HAP-1 (cell line): ENCODE results near the gene MAGEF1.

Experiments
- DNase-seq, 2 experiments: peaks; one replicate each; pipeline ENCODE4 v3.0.0-alpha.2; 2016 to 2020; ENCODE audit warnings: low spot score in 2 of 2
- H3K27me3 ChIP-seq: fragments of 250-450 bp; sonication (Bioruptor Pico); 2 replicates; pipeline ENCODE4 v1.5.1; 2020; ENCODE audit warnings: low read depth, mild to moderate bottlenecking, moderate library complexity
- H3K36me3 ChIP-seq: fragments of 250-450 bp; sonication (Bioruptor Pico); replicated peaks from 2 replicates; pipeline ENCODE4 v1.5.1; 2020; ENCODE audit warnings: mild to moderate bottlenecking
- H3K4me1 ChIP-seq: fragments of 250-450 bp; sonication (Bioruptor Pico); 2 replicates; pipeline ENCODE4 v1.5.1; 2020; ENCODE audit warnings: mild to moderate bottlenecking
- H3K4me3 ChIP-seq: fragments of 250-450 bp; sonication (Bioruptor Pico); 2 replicates; pipeline ENCODE4 v1.5.1; 2020; ENCODE audit warnings: mild to moderate bottlenecking, moderate library complexity
- H3K9me3 ChIP-seq: fragments of 250-450 bp; sonication (Bioruptor Pico); 2 replicates; pipeline ENCODE4 v1.5.1; 2020; ENCODE audit warnings: mild to moderate bottlenecking, moderate library complexity
- in situ Hi-C: fragments of 300-500 bp; cut with MboI; formaldehyde crosslinking; loops from 3 replicates; pipeline ENCODE4 v1.14.3; 2020; ENCODE audit warnings: low sequenced_read_pairs, inconsistent platforms, mixed read lengths

The MAGEF1 gene

GRCh38 chr3:184749168-184749744 is 37.4 kb upstream of the MAGEF1 start:
- in situ Hi-C loops, result no loop called here

GRCh38 chr3:184748219-184749135 is 36.6 kb upstream of the MAGEF1 start:
- Histone ChIP-seq H3K4me3 (no peak overlapping the region), H3K9me3 (no peaks in the 10 kb centered on the region), H3K36me3 (no peaks in the 10 kb centered on the region), H3K4me1 (no peaks in the 10 kb centered on the region), H3K27me3 (0 out of 2 replicates have a peak, but pooled peaks cover 4% of the 10 kb centered on the region)
- no peak for DNase-seq
- in situ Hi-C loops, result no loop called here

More at GRCh38 chr3:184749168-184749744, 37.4 kb upstream of the MAGEF1 start:
- H3K9me3 ChIP-seq, result no peaks in the 10 kb centered on the region
- no peaks in the 10 kb centered on the region for H3K4me1 ChIP-seq
- H3K27me3 ChIP-seq, result 0 out of 2 replicates have a peak, but pooled peaks cover 4% of the 10 kb centered on the region
- no peaks in the 10 kb centered on the region for H3K36me3 ChIP-seq
- no peak overlapping the region for H3K4me3 ChIP-seq
- no peak for DNase-seq

- in situ Hi-C loops, result no loop called here
These were observed 34.6 kb upstream of the MAGEF1 start for GRCh38 chr3:184746131-184747120.

GRCh38 chr3:184745526-184745925 is 33.7 kb upstream of the MAGEF1 start:
- Histone ChIP-seq H3K4me1 (no peaks in the 10 kb centered on the region), H3K27me3 (0 out of 2 replicates have a peak, but pooled peaks cover 4% of the 10 kb centered on the region), H3K9me3 (no peaks in the 10 kb centered on the region), H3K36me3 (no peaks in the 10 kb centered on the region), H3K4me3 (no peak overlapping the region)
- in situ Hi-C loops, result no loop called here
- DNase-seq, result no peak

More at GRCh38 chr3:184746131-184747120, 34.6 kb upstream of the MAGEF1 start:
- 0 out of 2 replicates have a peak, but pooled peaks cover 4% of the 10 kb centered on the region for H3K27me3 ChIP-seq
- no peak overlapping the region for H3K4me3 ChIP-seq
- H3K9me3 ChIP-seq, result no peaks in the 10 kb centered on the region
- no peaks in the 10 kb centered on the region for H3K36me3 ChIP-seq
- no peak for DNase-seq
- no peaks in the 10 kb centered on the region for H3K4me1 ChIP-seq

GRCh38 chr3:184743248-184743647 is 31.4 kb upstream of the MAGEF1 start:
- no peak for DNase-seq
- Histone ChIP-seq H3K27me3 (no peaks in the 10 kb centered on the region), H3K36me3 (no peaks in the 10 kb centered on the region), H3K4me3 (no peak overlapping the region), H3K4me1 (no peaks in the 10 kb centered on the region), H3K9me3 (no peaks in the 10 kb centered on the region)
- in situ Hi-C loops, result no loop called here

GRCh38 chr3:184742676-184743135 is 30.8 kb upstream of the MAGEF1 start:
- in situ Hi-C loops, result no loop called here
- no peak for DNase-seq
- Histone ChIP-seq H3K4me1 (no peaks in the 10 kb centered on the region), H3K4me3 (no peak overlapping the region), H3K36me3 (no peaks in the 10 kb centered on the region), H3K9me3 (no peaks in the 10 kb centered on the region), H3K27me3 (no peaks in the 10 kb centered on the region)

- H3K27me3 ChIP-seq, result no peaks in the 10 kb centered on the region
- H3K4me1 ChIP-seq, result no peaks in the 10 kb centered on the region
- in situ Hi-C loops, result no loop called here
- DNase-seq, result no peak
- H3K9me3 ChIP-seq, result no peaks in the 10 kb centered on the region
- H3K36me3 ChIP-seq, result no peaks in the 10 kb centered on the region
- no peak overlapping the region for H3K4me3 ChIP-seq
These were observed 30.2 kb upstream of the MAGEF1 start for GRCh38 chr3:184741798-184742675.

GRCh38 chr3:184741259-184741556 is 29.3 kb upstream of the MAGEF1 start:
- no peaks in the 10 kb centered on the region for H3K4me1 ChIP-seq
- H3K4me3 ChIP-seq, result no peak overlapping the region
- no peaks in the 10 kb centered on the region for H3K27me3 ChIP-seq
- no peaks in the 10 kb centered on the region for H3K36me3 ChIP-seq
- in situ Hi-C loops, result no loop called here
- DNase-seq, result no peak
- no peaks in the 10 kb centered on the region for H3K9me3 ChIP-seq

- DNase-seq, result no peak
- in situ Hi-C loops, result no loop called here
- Histone ChIP-seq H3K27me3 (no peaks in the 10 kb centered on the region), H3K4me1 (no peaks in the 10 kb centered on the region), H3K36me3 (no peaks in the 10 kb centered on the region), H3K9me3 (no peaks in the 10 kb centered on the region), H3K4me3 (no peak overlapping the region)
These were observed 28.8 kb upstream of the MAGEF1 start for GRCh38 chr3:184740509-184741258.

- in situ Hi-C loops, result no loop called here
- Histone ChIP-seq H3K4me1 (no peaks in the 10 kb centered on the region), H3K36me3 (no peaks in the 10 kb centered on the region), H3K27me3 (no peaks in the 10 kb centered on the region), H3K9me3 (no peaks in the 10 kb centered on the region), H3K4me3 (no peak overlapping the region)
- no peak for DNase-seq
These were observed 28.0 kb upstream of the MAGEF1 start for GRCh38 chr3:184739594-184740505.

- no peaks in the 10 kb centered on the region for H3K27me3 ChIP-seq
- no peak for DNase-seq
- H3K4me1 ChIP-seq, result no peaks in the 10 kb centered on the region
- no peaks in the 10 kb centered on the region for H3K36me3 ChIP-seq
- no peaks in the 10 kb centered on the region for H3K9me3 ChIP-seq
- no peak overlapping the region for H3K4me3 ChIP-seq
- in situ Hi-C loops, result no loop called here
These were observed 27.1 kb upstream of the MAGEF1 start for GRCh38 chr3:184738982-184739381.
